Activated T-helper 17 cell treated with anti-CD3 and anti-CD28 coated beads, Interleukin-2, amount 50 U/mL, for 72 hours (primary cell): ENCODE results near the gene ZNF18. TPM values are rescaled to one million over a fixed set of nuclear protein-coding genes. Genes with fewer than 3 reads are reported as not detected.

Experiments used
- ATAC-seq: fragments of 150-1000 bp; cut with Tn5 transposase; replicated peaks from 2 replicates; pipeline ENCODE4 v1.10.0; 2021; ENCODE audit warnings: mild to moderate bottlenecking, moderate library complexity
- H3K27ac Mint-ChIP-seq: one replicate; pipeline ENCODE4 v1.8.0; 2022; ENCODE audit warnings: mixed read lengths
- H3K27me3 Mint-ChIP-seq: one replicate; pipeline ENCODE4 v1.8.0; 2022; ENCODE audit warnings: mixed read lengths
- H3K36me3 Mint-ChIP-seq: one replicate; pipeline ENCODE4 v1.8.0; 2022; ENCODE audit warnings: low read depth, mild to moderate bottlenecking, mixed read lengths
- H3K4me1 Mint-ChIP-seq: one replicate; pipeline ENCODE4 v1.8.0; 2022; ENCODE audit warnings: mixed read lengths
- H3K4me3 Mint-ChIP-seq: one replicate; pipeline ENCODE4 v1.8.0; 2022; ENCODE audit warnings: mild to moderate bottlenecking, mixed read lengths
- H3K9me3 Mint-ChIP-seq: one replicate; pipeline ENCODE4 v1.8.0; 2022; ENCODE audit warnings: mixed read lengths
- total RNA-seq, 2 donors: library from RNA; stranded (reverse); gene quantifications; one replicate each; pipeline ENCODE4 v1.2.3, GENCODE V29; 2022

ZNF18 gene, protein sequence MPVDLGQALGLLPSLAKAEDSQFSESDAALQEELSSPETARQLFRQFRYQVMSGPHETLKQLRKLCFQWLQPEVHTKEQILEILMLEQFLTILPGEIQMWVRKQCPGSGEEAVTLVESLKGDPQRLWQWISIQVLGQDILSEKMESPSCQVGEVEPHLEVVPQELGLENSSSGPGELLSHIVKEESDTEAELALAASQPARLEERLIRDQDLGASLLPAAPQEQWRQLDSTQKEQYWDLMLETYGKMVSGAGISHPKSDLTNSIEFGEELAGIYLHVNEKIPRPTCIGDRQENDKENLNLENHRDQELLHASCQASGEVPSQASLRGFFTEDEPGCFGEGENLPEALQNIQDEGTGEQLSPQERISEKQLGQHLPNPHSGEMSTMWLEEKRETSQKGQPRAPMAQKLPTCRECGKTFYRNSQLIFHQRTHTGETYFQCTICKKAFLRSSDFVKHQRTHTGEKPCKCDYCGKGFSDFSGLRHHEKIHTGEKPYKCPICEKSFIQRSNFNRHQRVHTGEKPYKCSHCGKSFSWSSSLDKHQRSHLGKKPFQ
- 1 to 10 TPM; 5.1 to 5.7 TPM for total RNA-seq

DNA sequence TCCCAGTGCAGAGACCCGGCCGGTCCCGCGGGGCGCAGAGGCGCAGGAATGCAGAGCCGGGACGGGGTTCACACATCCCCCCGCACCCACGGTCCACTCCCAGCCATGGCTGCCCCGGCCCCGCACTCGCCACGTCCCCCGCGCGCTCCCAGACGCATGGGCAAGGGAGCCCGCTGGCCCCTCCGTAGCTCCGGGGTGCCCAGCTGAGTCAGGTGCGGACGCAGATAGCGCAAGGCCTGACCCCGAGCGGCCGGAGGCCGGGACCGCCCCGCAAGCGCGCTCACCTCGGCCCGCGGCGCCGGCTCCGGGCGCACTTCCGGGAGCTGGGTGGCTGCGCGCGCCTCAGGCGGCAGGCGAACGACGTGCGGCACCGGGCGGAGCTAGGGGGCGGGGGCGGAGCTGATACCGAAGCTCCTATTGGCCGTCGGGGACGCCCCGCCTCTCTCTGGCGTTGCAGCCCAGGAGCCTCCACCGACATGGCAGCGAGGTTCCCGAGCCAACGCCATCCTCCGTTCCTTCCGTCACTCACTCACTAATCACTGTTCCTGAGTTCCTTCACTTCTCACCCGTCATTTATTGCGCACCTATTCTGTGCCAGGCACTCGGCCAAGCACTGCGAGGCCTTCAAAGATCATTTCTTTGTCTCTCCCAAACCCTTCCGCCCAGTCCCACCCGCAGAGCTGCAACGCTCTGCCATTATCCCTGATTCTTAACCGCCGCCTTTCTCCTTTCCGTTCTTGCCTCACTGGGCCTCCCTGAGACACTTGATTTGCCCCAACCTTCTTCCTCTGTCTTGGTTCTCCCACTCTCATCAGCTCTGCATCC lies at the start of gene ZNF18:
Gene ZNF18 (minus strand): TSS at position 329 of the 825 bp plus-strand sequence. CDS start 4,646 bp downstream, outside the sequence.
- H3K27me3 Mint-ChIP-seq: no peaks in the 10 kb centered on the region
- H3K9me3 Mint-ChIP-seq: no peaks in the 10 kb centered on the region
- H3K4me1 Mint-ChIP-seq: peaks cover 4% of the 10 kb centered on the region
- peaks cover 7% of the 10 kb centered on the region for H3K36me3 Mint-ChIP-seq
- peak; percentile 98 for ATAC-seq
- peak within 1 kb of the TSS; percentile 87 for H3K27ac Mint-ChIP-seq
- peak within 1 kb of the TSS; percentile 92 for H3K4me3 Mint-ChIP-seq

DNA sequence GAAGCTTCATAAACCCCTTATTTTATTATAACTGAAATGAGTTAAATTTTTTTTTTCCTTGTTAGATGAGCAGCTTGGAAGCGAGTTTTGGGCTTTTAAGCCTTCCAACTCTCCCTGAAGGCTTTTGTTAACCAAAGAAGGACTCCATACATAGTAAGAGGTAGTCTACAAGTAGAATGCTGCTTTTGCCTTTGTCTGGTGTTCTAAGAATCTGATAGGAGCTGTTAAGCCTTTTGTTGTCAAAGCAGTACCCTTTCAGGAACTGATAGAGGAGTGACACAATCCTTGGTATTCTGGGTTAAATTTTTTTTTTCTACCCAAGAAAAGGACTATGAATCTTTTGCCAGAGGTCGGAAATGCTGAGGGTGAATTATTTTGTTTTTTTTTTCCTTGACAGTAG lies 49.5 kb upstream of the ZNF18 start:
- H3K27ac Mint-ChIP-seq: no peak overlapping the region
- no peak for ATAC-seq

DNA sequence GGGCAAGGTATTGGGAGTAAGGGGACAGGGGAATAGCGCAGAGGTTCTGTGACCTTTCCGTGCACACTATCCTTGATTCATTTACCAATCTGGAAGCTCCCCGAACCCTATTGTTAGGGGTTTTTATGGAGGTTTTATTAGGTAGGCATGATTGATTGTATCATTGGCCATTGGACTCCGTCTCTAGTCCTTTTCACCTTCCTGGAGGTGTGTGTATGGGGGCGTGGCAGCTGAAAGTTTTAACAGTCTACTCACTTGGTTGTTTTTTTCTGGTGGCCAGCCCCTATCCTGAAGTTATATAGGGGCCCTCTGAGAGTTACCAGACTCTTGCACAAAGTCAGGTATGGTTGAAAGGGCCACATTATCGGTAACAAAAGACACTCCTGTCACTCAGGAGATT lies 46.4 kb upstream of the ZNF18 start:
- Mint-ChIP-seq H3K4me1 (peaks cover 28% of the 10 kb centered on the region), H3K9me3 (no peaks in the 10 kb centered on the region), H3K4me3 (no peak overlapping the region), H3K27me3 (no peaks in the 10 kb centered on the region), H3K27ac (no peak overlapping the region), H3K36me3 (peaks cover 6% of the 10 kb centered on the region)
- ATAC-seq: no peak

More for the DNA sequence above, 49.5 kb upstream of the ZNF18 start:
- H3K4me3 Mint-ChIP-seq: no peak overlapping the region
- H3K4me1 Mint-ChIP-seq: peaks cover 43% of the 10 kb centered on the region
- H3K27me3 Mint-ChIP-seq: no peaks in the 10 kb centered on the region
- H3K36me3 Mint-ChIP-seq: no peaks in the 10 kb centered on the region
- no peaks in the 10 kb centered on the region for H3K9me3 Mint-ChIP-seq

DNA sequence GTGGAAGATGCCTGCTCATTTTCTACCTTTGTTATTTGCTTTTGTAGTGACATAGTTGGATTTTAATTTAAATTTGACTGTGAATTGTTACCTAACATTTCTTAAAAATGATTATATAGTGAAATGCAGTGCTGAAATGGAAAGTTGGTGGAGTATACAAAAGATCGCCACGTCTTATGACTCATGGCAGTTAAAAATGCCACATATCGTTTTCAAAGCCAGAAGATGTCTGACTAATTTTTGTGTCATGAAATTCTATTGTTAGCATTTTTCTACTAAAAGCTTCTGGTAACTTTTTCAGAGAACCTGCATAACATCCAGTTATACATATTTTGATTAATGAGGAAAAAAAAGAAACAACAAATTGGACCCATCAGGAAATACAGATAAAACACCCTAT lies 44.0 kb upstream of the ZNF18 start:
- H3K4me1 Mint-ChIP-seq: peaks cover 15% of the 10 kb centered on the region
- peak overlapping the region; percentile 49 for H3K4me3 Mint-ChIP-seq
- H3K9me3 Mint-ChIP-seq: no peaks in the 10 kb centered on the region
- peak; percentile 79 for ATAC-seq
- no peaks in the 10 kb centered on the region for H3K27me3 Mint-ChIP-seq
- no peak overlapping the region for H3K27ac Mint-ChIP-seq
- H3K36me3 Mint-ChIP-seq: peaks cover 6% of the 10 kb centered on the region

DNA sequence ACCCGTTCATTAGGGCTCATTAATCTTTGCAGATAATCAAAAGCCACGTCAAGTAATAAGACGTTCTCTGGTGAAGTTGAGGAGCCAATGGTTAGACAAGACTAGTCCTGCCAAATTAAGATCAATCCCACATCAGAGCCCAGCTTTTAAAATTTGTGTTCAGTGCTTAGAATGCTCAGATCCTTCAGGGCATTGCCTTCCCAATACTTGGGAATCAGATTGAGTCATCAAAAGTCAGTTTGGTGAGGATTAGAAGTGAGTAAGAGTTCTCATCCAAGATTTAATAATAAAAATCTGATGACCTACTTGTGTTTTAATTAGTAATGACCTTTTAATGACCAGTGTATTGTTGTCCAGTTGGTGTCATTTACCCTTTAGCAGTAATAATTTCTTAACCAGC lies 43.2 kb upstream of the ZNF18 start:
- ATAC-seq: no peak
- H3K9me3 Mint-ChIP-seq: no peaks in the 10 kb centered on the region
- H3K27me3 Mint-ChIP-seq: no peaks in the 10 kb centered on the region
- H3K4me1 Mint-ChIP-seq: peaks cover 8% of the 10 kb centered on the region
- H3K4me3 Mint-ChIP-seq: no peak overlapping the region
- H3K27ac Mint-ChIP-seq: no peak overlapping the region
- peaks cover 6% of the 10 kb centered on the region for H3K36me3 Mint-ChIP-seq

DNA sequence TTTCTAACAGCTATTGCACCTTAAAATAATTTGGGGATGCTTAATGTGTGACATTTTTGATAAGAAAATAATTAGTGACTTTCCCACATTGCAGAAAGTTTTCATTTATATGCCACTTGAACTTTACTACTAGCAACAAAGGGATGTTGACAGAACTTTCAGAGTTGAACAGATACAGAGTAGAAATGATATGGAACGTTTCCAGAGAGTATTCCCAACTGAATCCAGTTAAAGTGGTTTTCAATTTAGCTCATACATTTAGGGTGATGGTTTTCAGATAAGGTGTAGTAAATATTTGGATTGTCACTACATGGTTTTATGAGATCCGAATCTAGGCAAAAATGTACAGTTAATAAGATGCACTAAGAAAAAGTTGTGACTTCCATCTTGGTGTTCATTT lies 40.7 kb upstream of the ZNF18 start:
- peaks cover 8% of the 10 kb centered on the region for H3K4me1 Mint-ChIP-seq
- no peaks in the 10 kb centered on the region for H3K27me3 Mint-ChIP-seq
- no peaks in the 10 kb centered on the region for H3K9me3 Mint-ChIP-seq
- H3K27ac Mint-ChIP-seq: no peak overlapping the region
- no peak for ATAC-seq
- peaks cover 18% of the 10 kb centered on the region for H3K36me3 Mint-ChIP-seq
- no peak overlapping the region for H3K4me3 Mint-ChIP-seq

DNA sequence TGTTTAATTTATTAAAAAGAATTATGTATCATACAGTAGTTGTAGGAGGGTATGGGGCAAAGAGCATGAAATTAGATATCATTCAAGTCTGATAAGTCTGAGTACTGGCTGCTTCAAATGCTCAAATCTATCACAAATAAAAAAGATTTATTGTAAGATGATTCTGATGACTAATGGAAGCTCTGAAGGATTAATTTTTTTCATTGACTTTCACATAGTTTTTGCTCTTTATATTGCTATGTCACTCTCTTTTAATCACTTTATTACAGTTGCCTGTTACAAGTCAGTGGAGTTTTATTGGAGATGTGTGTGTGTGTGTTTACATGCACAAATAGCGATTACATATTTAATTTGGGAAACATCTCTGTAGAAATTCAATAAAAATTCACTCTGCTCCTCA lies 38.4 kb upstream of the ZNF18 start:
- H3K4me1 Mint-ChIP-seq: no peaks in the 10 kb centered on the region
- no peaks in the 10 kb centered on the region for H3K9me3 Mint-ChIP-seq
- peaks cover 12% of the 10 kb centered on the region for H3K36me3 Mint-ChIP-seq
- H3K27me3 Mint-ChIP-seq: no peaks in the 10 kb centered on the region
- no peak overlapping the region for H3K4me3 Mint-ChIP-seq
- no peak overlapping the region for H3K27ac Mint-ChIP-seq
- ATAC-seq: no peak

DNA sequence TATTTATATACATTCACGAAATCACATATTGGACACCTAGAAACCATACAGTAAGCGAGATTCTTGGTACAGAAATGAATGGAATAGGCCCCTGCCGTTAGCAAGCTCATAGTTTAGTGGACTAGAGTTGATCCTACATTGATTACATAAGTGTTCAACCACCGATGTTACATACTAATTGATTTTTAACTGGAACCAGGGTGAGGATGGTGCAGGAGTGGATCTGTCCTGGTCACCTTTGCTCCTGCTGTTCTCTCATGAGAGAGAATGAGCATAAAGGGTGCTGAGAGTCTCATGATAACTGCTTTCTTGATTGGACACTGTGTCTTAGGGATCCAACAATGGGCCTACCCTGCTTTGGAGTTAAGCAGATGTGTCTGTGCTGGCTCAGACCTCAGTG lies 37.3 kb upstream of the ZNF18 start:
- peaks cover 12% of the 10 kb centered on the region for H3K36me3 Mint-ChIP-seq
- H3K4me3 Mint-ChIP-seq: no peak overlapping the region
- no peaks in the 10 kb centered on the region for H3K4me1 Mint-ChIP-seq
- no peaks in the 10 kb centered on the region for H3K9me3 Mint-ChIP-seq
- no peak overlapping the region for H3K27ac Mint-ChIP-seq
- no peak for ATAC-seq
- no peaks in the 10 kb centered on the region for H3K27me3 Mint-ChIP-seq

DNA sequence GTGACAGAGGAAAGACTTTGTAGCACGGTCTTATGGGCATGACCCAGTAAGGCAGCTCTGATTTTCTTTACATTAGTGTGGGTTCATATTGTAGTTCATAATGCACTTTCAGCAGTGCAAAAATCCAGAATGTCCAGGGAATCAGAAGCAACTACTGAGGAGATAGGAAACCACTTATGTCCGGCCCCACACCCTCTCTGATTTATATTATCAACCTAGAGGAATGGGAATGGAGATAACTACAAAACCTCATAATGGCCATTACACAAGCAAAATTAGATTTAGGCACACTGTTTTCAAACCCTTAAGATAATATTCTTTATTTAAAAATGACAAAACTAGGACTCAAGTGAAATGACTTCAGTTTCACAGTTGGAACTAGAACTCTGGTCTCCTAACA lies 31.3 kb upstream of the ZNF18 start:
- peaks cover 11% of the 10 kb centered on the region for H3K4me1 Mint-ChIP-seq
- H3K9me3 Mint-ChIP-seq: no peaks in the 10 kb centered on the region
- H3K27ac Mint-ChIP-seq: no peak overlapping the region
- no peak overlapping the region for H3K4me3 Mint-ChIP-seq
- no peaks in the 10 kb centered on the region for H3K27me3 Mint-ChIP-seq
- no peak for ATAC-seq
- H3K36me3 Mint-ChIP-seq: no peaks in the 10 kb centered on the region

DNA sequence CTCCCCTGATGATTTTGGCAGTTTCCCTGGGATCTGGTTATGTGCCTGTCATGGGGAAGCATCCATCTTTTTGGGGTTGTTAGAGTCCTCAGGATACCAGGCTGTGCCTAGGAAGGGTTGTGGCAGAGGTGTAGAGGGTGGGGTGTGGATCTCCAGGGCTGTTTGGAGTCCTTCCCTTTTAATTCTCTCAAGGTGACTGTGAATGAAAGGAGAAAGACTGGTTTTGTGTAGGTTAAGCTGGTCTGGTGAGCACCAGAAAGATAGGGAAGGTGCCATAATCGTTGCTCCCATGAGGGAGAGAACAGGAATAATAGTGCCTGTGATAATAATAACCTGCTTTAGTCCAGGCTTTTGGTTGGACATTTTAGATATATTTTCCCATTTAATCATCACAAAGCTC lies 30.4 kb upstream of the ZNF18 start:
- Mint-ChIP-seq H3K4me1 (peaks cover 14% of the 10 kb centered on the region), H3K4me3 (no peak overlapping the region), H3K9me3 (no peaks in the 10 kb centered on the region), H3K27ac (no peak overlapping the region), H3K36me3 (no peaks in the 10 kb centered on the region), H3K27me3 (no peaks in the 10 kb centered on the region)
- ATAC-seq: no peak

DNA sequence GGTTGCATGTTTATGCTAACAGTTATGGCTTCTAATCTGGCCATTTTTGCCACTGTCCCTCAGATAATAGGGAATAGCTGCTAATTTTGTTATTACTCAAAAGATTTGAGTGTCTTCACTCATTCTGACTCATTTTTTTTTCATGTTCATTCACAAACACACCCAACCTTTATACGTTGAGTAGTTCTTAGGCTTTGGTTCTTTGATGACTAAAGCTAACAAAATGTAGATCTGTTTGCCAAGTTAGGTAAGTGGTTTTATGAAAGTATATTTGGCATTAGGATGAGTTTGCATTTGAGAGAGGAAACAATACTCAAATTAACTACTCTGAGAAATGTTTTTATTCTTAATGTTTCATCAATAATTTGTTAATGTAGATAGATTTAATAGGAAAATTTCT lies 27.1 kb upstream of the ZNF18 start:
- Mint-ChIP-seq H3K27ac (no peak overlapping the region), H3K9me3 (no peaks in the 10 kb centered on the region), H3K4me1 (peaks cover 20% of the 10 kb centered on the region), H3K4me3 (peak overlapping the region; percentile 73), H3K36me3 (no peaks in the 10 kb centered on the region), H3K27me3 (no peaks in the 10 kb centered on the region)
- peak; percentile 22 for ATAC-seq

DNA sequence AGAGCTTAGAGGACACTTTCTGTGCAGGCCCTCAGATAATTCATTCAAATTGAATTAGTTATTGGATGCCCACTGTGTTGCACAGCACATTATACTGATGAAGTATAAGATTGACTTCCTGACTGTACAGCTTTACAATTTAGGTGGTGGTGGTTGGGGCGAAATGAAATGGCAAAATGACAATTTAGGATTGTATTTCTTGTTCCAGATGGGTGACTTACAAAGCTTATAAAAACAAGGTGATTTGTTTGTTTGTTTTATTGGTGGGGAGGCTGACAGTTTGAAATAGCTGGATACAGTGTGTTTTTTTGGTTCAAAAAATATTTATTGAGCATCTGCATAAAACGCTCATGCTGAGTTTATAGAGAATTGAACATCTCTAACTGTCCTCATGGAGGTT lies 25.0 kb upstream of the ZNF18 start:
- ATAC-seq: no peak
- peak overlapping the region; percentile 73 for H3K4me3 Mint-ChIP-seq
- peak overlapping the region; percentile 48 for H3K27ac Mint-ChIP-seq
- H3K36me3 Mint-ChIP-seq: no peaks in the 10 kb centered on the region
- no peaks in the 10 kb centered on the region for H3K27me3 Mint-ChIP-seq
- no peaks in the 10 kb centered on the region for H3K9me3 Mint-ChIP-seq
- peaks cover 15% of the 10 kb centered on the region for H3K4me1 Mint-ChIP-seq

DNA sequence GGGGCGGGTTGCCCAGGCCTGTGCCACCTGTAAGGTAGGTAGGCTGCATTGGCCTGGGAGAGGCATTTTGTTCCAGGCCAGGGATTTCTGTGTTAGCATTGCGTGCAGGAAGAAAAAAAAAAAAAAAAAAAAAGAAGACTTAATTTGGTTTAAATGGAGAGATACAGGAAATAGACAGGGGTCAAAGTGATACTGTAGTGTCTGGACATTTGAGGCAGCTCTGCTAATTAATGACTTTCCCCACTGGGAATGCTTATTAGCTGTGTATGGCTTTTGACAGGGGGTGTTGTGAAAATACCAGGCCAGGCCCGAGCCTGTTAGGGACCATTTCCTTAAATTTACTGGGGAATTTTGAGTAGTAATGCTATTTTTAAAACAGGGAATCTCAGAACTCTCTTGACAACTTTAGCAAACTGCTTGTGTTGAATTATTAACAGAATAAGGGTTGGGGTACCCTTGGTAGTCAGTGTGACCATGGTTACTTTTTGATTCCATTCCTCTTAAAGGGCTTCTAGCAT lies 24.4 kb upstream of the ZNF18 start:
- Mint-ChIP-seq H3K4me3 (peak overlapping the region; percentile 73), H3K27ac (peak overlapping the region; percentile 48), H3K4me1 (peaks cover 13% of the 10 kb centered on the region), H3K36me3 (no peaks in the 10 kb centered on the region), H3K27me3 (no peaks in the 10 kb centered on the region), H3K9me3 (no peaks in the 10 kb centered on the region)
- no peak for ATAC-seq
